ENCODE data around the gene PHF11. TPM values are rescaled to one million over a fixed set of nuclear protein-coding genes. Genes with fewer than 3 reads are reported as not detected.

Gene PHF11
- total and polyA plus RNA-seq, 2 experiments from 2014 or later, result 7.4 to 13.5 TPM

GRCh38 chr13:49539746-49540145 is 44.0 kb downstream of the PHF11 start:
- Mint-ChIP-seq H3K9me3 (no peaks in the 10 kb centered on the region), H3K27me3 (ENCODE audit: insufficient read depth, low read depth, poor library complexity) (no peaks in the 10 kb centered on the region), H3K4me1 (no peaks in the 10 kb centered on the region; the same call in 2 of the 3 replicates), H3K27ac (peak overlapping the region; percentile 91; the same call in 1 of the 2 replicates), H3K36me3 (ENCODE audit: low read depth) (peaks cover 21% of the 10 kb centered on the region), H3K4me3 (no peak overlapping the region)
- no peak for DNase-seq (ENCODE audit: low spot score)
- Histone ChIP-seq H3K36me3 (ENCODE audit: insufficient read depth) (peaks cover 14% of the 10 kb centered on the region; the same call in 1 of the 2 replicates), H3K4me1 (ENCODE audit: insufficient read depth) (no peaks in the 10 kb centered on the region), H3K9me2 (ENCODE audit: insufficient read depth) (no peaks in the 10 kb centered on the region), H3K27me3 (ENCODE audit: insufficient read depth) (no peaks in the 10 kb centered on the region), H4K20me1 (replicated peaks; ENCODE audit: insufficient read depth) (no peaks in the 10 kb centered on the region), H2AFZ (no peak overlapping the region), H3K27ac (ENCODE audit: low read depth) (no peak overlapping the region), H3F3A (replicated peaks; ENCODE audit: low read depth) (no peaks in the 10 kb centered on the region), H3K4me3 (no peak overlapping the region), H3K4me2 (no peak overlapping the region), H3K79me2 (replicated peaks; ENCODE audit: insufficient read depth) (no peaks in the 10 kb centered on the region)
- TF ChIP-seq JUNB (IDR thresholded peaks at IDR 0.05; ENCODE audit: unreplicated experiment) (no peak), ZNF114 (CRISPR knock-in tag; IDR thresholded peaks at IDR 0.05) (no peak), CREB1 (CRISPR knock-in tag; IDR thresholded peaks at IDR 0.05; ENCODE audit: low read depth) (no peak), EZH2phosphoT487 (IDR thresholded peaks at IDR 0.05; ENCODE audit: unreplicated experiment) (no peak), NANOG (IDR thresholded peaks at IDR 0.05; ENCODE audit: borderline replicate concordance) (no peak), ZNF331 (CRISPR knock-in tag; IDR thresholded peaks at IDR 0.05; ENCODE audit: low read depth) (no peak), REST (IDR thresholded peaks at IDR 0.05; ENCODE audit: unreplicated experiment) (no peak), EZH2 (IDR thresholded peaks at IDR 0.05; ENCODE audit: low read depth, unreplicated experiment) (no peak), POLR2AphosphoS5 (IDR thresholded peaks at IDR 0.05; ENCODE audit: low read depth) (no peak), STAT1 (IDR thresholded peaks at IDR 0.05; ENCODE audit: unreplicated experiment) (no peak), ZNF462 (CRISPR knock-in tag; IDR thresholded peaks at IDR 0.05) (no peak)
- TF ChIP-seq, protein P1, sequence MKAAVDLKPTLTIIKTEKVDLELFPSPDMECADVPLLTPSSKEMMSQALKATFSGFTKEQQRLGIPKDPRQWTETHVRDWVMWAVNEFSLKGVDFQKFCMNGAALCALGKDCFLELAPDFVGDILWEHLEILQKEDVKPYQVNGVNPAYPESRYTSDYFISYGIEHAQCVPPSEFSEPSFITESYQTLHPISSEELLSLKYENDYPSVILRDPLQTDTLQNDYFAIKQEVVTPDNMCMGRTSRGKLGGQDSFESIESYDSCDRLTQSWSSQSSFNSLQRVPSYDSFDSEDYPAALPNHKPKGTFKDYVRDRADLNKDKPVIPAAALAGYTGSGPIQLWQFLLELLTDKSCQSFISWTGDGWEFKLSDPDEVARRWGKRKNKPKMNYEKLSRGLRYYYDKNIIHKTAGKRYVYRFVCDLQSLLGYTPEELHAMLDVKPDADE (IDR thresholded peaks at IDR 0.05), result no peak
- TF ChIP-seq, protein P2, sequence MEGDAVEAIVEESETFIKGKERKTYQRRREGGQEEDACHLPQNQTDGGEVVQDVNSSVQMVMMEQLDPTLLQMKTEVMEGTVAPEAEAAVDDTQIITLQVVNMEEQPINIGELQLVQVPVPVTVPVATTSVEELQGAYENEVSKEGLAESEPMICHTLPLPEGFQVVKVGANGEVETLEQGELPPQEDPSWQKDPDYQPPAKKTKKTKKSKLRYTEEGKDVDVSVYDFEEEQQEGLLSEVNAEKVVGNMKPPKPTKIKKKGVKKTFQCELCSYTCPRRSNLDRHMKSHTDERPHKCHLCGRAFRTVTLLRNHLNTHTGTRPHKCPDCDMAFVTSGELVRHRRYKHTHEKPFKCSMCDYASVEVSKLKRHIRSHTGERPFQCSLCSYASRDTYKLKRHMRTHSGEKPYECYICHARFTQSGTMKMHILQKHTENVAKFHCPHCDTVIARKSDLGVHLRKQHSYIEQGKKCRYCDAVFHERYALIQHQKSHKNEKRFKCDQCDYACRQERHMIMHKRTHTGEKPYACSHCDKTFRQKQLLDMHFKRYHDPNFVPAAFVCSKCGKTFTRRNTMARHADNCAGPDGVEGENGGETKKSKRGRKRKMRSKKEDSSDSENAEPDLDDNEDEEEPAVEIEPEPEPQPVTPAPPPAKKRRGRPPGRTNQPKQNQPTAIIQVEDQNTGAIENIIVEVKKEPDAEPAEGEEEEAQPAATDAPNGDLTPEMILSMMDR (conservative IDR thresholded peaks at IDR 0.05; ENCODE audit: low read depth in 2 of 2), result no peak
- ATAC-seq, result no peak

Data from GM23338 (cell line).